Stimulated activated naive CD4-positive, alpha-beta T cell (primary cell): ENCODE measurements around the gene ALDH2.
"Not testable (repeated sequence)": the region's sequence is repeated elsewhere in the genome, so short reads cannot be mapped to it uniquely, and the experiment has no call there.

ENCODE experiments used
- DNase-seq, 6 experiments: peaks; one replicate each; lab custom pipeline; 2025; lab: John Stamatoyannopoulos, UW

The ALDH2 gene

GRCh38 chr12:111766608-111767361 is at the start of gene ALDH2:
TSS of gene ALDH2 (plus strand) at chr12:111766933. CDS start at chr12:111766983, 50 bp downstream.
- DNase-seq = peak in 4 of 6 experiments; percentile 15 to 39 (median 38)

- not testable (repeated sequence) for DNase-seq
Measured at GRCh38 chr12:111719316-111719715, 47.4 kb upstream of the ALDH2 start.

GRCh38 chr12:111720457-111720856 is 46.3 kb upstream of the ALDH2 start:
- no peak for DNase-seq

GRCh38 chr12:111723646-111724360 is 42.9 kb upstream of the ALDH2 start:
- DNase-seq = not testable (repeated sequence)

GRCh38 chr12:111728795-111729194 is 37.9 kb upstream of the ALDH2 start:
- DNase-seq = no peak

GRCh38 chr12:111730420-111730819 is 36.3 kb upstream of the ALDH2 start:
- DNase-seq = no peak

GRCh38 chr12:111732786-111733185 is 33.9 kb upstream of the ALDH2 start:
- DNase-seq = no peak

- DNase-seq = no peak
Measured at GRCh38 chr12:111733340-111733915, 33.3 kb upstream of the ALDH2 start.

- DNase-seq = not testable (repeated sequence)
Measured at GRCh38 chr12:111739524-111739923, 27.2 kb upstream of the ALDH2 start.

- no peak for DNase-seq
Measured at GRCh38 chr12:111741235-111741812, 25.4 kb upstream of the ALDH2 start.

- DNase-seq = no peak
Measured at GRCh38 chr12:111745211-111745610, 21.5 kb upstream of the ALDH2 start.

GRCh38 chr12:111747333-111747732 is 19.4 kb upstream of the ALDH2 start:
- no peak for DNase-seq

GRCh38 chr12:111748151-111748672 is 18.5 kb upstream of the ALDH2 start:
- DNase-seq = no peak

- no peak for DNase-seq
Measured at GRCh38 chr12:111748867-111749266, 17.9 kb upstream of the ALDH2 start.

GRCh38 chr12:111749391-111749790 is 17.3 kb upstream of the ALDH2 start:
- DNase-seq = no peak

GRCh38 chr12:111753144-111753881 is 13.4 kb upstream of the ALDH2 start:
- DNase-seq = no peak

- no peak for DNase-seq
Measured at GRCh38 chr12:111754671-111755070, 12.1 kb upstream of the ALDH2 start.

- DNase-seq = no peak
Measured at GRCh38 chr12:111756196-111756595, 10.5 kb upstream of the ALDH2 start.

GRCh38 chr12:111756681-111757080 is 10.1 kb upstream of the ALDH2 start:
- DNase-seq = no peak

GRCh38 chr12:111757361-111758119 is 9.2 kb upstream of the ALDH2 start:
- DNase-seq = no peak

- no peak for DNase-seq
Measured at GRCh38 chr12:111758120-111758561, 8.6 kb upstream of the ALDH2 start.
